Transverse colon (tissue), 4 donors: ENCODE results near the gene GARNL3.

Experiments
- CTCF ChIP-seq, 5 experiments: fragments of 200-600 bp in 3 of 5; fragments of 450-650 bp in 2 of 5; sonication (generic) in 3 of 5; IDR thresholded peaks; 1 replicate in 2 of 5; 2 replicates in 3 of 5; pipeline ENCODE4 v1.5.1; 2016 to 2017; ENCODE audit warnings: antibody characterized with exemption in 5 of 5, inconsistent platforms in 3 of 5, mild to moderate bottlenecking in 2 of 5, moderate library complexity in 1 of 5
- POLR2AphosphoS5 ChIP-seq, 3 donors: sonication (generic); formaldehyde crosslinking; IDR thresholded peaks; one replicate each; pipeline ENCODE4 v1.6.1; 2016; ENCODE audit warnings: antibody characterized with exemption in 3 of 3

GRCh38 chr9:127422787-127423186 is 158.2 kb downstream of the GARNL3 start:
- TF ChIP-seq CTCF (IDR thresholded peaks at IDR 0.05) (no peak), POLR2AphosphoS5 (IDR thresholded peaks at IDR 0.05) (no peak)
